ENCODE results near the gene ARF4. TPM values are rescaled to one million over a fixed set of nuclear protein-coding genes. Genes with fewer than 3 reads are reported as not detected.
A peak's percentile ranks its signal among the peaks of the same experiment; 100 is the strongest.

Gene ARF4
- polyA plus RNA-seq, 1 donor (not counting 4 experiments of a cell fraction or from before 2014, with no cell fraction given): 344 TPM

DNA sequence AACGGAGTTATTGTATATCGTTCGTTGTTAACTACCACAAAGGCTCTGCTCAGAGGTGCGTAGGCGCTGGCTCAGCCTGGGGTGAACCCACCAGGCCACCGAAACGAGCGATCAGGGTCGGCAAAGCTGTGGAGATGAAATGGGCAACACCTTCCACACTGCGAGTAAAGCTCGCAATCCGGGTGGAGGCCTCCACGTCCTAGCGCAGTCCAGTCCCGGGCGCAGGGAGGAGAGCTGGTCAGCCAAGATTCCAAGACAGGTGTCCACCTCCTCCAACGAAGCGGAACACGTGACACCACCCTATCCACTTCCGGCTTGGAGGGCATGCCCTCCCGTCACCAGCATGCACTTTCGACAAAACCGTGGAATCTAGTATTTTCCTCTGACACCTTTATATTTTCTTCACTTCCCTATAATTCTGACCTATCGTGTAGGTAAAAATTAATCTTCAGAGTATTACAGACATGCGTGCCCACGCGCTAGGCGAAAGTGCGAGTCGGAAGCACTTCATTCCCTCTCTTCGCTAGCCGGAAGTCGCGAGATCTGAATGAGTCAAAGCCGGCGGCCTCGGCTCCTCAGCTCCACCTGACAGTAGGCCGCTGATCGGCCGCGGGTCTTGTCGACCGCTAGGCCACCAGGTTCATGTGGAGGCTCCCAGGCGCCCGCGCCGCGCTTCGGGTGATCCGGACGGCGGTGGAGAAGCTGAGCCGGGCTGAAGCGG, 41.2 kb downstream of the ARF4 start, which contains the start of gene PDE12:
Gene PDE12, plus strand, starts transcription at position 537 of the 721 bp plus-strand sequence. Its CDS starts 106 bp downstream, at position 643.
- no peaks in the 10 kb centered on the region for H3K9me3 ChIP-seq (ENCODE audit: control insufficient read depth, low read depth, low read length)
- no peaks in the 10 kb centered on the region for H3K9me1 ChIP-seq (ENCODE audit: control insufficient read depth, extremely low read depth, insufficient read depth, low read length)
- H3K4me1 ChIP-seq (ENCODE audit: control insufficient read depth, extremely low read depth, insufficient read depth, low read length): peaks cover 5% of the 10 kb centered on the region
- DNase-seq (ENCODE audit: low read depth, low spot score) (peak; percentile 35), FAIRE-seq (peak; percentile 79)
- H4K20me1 ChIP-seq (ENCODE audit: control insufficient read depth, extremely low read depth, insufficient read depth, low read length): no peaks in the 10 kb centered on the region
- peaks cover 2 to 6% of the 10 kb centered on the region in 2 experiments for H3K36me3 ChIP-seq (ENCODE audit: control insufficient read depth in 2 of 2, extremely low read depth in 1 of 2, insufficient read depth in 2 of 2, low read length in 2 of 2)
- H3K4me2 ChIP-seq (ENCODE audit: control insufficient read depth, extremely low read depth, insufficient read depth, low read depth, low read length): peak within 1 kb of the TSS; percentile 71
- peak within 1 kb of the TSS; percentile 99 for H2AFZ ChIP-seq (ENCODE audit: control insufficient read depth, low read length)
- H3K9ac ChIP-seq (ENCODE audit: control insufficient read depth, extremely low read depth, insufficient read depth, low read length): peak within 1 kb of the TSS; percentile 92
- no peak for TF ChIP-seq EZH2 (IDR thresholded peaks at IDR 0.05; ENCODE audit: low read length)
- TF ChIP-seq, protein P1, sequence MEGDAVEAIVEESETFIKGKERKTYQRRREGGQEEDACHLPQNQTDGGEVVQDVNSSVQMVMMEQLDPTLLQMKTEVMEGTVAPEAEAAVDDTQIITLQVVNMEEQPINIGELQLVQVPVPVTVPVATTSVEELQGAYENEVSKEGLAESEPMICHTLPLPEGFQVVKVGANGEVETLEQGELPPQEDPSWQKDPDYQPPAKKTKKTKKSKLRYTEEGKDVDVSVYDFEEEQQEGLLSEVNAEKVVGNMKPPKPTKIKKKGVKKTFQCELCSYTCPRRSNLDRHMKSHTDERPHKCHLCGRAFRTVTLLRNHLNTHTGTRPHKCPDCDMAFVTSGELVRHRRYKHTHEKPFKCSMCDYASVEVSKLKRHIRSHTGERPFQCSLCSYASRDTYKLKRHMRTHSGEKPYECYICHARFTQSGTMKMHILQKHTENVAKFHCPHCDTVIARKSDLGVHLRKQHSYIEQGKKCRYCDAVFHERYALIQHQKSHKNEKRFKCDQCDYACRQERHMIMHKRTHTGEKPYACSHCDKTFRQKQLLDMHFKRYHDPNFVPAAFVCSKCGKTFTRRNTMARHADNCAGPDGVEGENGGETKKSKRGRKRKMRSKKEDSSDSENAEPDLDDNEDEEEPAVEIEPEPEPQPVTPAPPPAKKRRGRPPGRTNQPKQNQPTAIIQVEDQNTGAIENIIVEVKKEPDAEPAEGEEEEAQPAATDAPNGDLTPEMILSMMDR (optimal IDR thresholded peaks at IDR 0.05 in 1 of 3, IDR thresholded peaks at IDR 0.05 in 1 of 3, conservative IDR thresholded peaks at IDR 0.05 in 1 of 3; ENCODE audit: extremely low read depth in 1 of 3, insufficient read depth in 2 of 3, low read length in 3 of 3): no peak
- peak within 1 kb of the TSS; percentile 99 for H3K27ac ChIP-seq (ENCODE audit: control insufficient read depth, insufficient read depth, low read length)
- dilution Hi-C loops (cut with MboI; ENCODE audit: extremely low pct_ligation_motif_present, low sequenced_read_pairs): no loop called here
- H3K79me2 ChIP-seq (ENCODE audit: control insufficient read depth, insufficient read depth, low read length): peaks cover 42% of the 10 kb centered on the region
- no peaks in the 10 kb centered on the region for H3K27me3 ChIP-seq (ENCODE audit: control insufficient read depth, extremely low read depth, insufficient read depth, low read length)
- H3K4me3 ChIP-seq (ENCODE audit: control insufficient read depth in 2 of 3, extremely low read depth in 1 of 3, insufficient read depth in 2 of 3, low read depth in 1 of 3, low read length in 3 of 3): peak within 1 kb of the TSS; percentile 75 to 79 (median 75)

DNA sequence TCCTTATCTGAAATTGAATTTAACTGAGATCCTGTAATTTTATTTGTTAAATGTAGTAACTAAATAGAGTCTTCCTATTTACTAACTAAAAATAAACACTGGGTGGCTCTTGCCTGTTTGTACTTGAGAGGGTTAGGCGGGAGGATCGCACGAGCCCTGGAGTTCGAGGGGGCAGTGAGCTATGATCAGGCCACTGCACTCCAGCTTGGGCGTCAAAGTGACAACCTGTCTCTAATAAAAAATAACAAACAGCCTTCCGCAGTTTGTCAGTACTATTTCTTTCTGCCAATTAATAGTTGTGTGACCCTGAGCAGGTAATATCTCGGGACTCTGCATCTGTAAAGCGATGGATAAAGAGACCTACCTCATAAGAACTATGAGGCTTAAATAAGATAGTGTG, 41.8 kb downstream of the ARF4 start:
- Histone ChIP-seq H3K27ac (ENCODE audit: control insufficient read depth, insufficient read depth, low read length) (peak overlapping the region; percentile 99), H3K79me2 (ENCODE audit: control insufficient read depth, insufficient read depth, low read length) (peaks cover 38% of the 10 kb centered on the region), H3K4me1 (ENCODE audit: control insufficient read depth, extremely low read depth, insufficient read depth, low read length) (peaks cover 5% of the 10 kb centered on the region), H2AFZ (ENCODE audit: control insufficient read depth, low read length) (peak overlapping the region; percentile 99), H3K9me1 (ENCODE audit: control insufficient read depth, extremely low read depth, insufficient read depth, low read length) (no peaks in the 10 kb centered on the region), H3K27me3 (ENCODE audit: control insufficient read depth, extremely low read depth, insufficient read depth, low read length) (no peaks in the 10 kb centered on the region), H3K9me3 (ENCODE audit: control insufficient read depth, low read depth, low read length) (no peaks in the 10 kb centered on the region), H4K20me1 (ENCODE audit: control insufficient read depth, extremely low read depth, insufficient read depth, low read length) (no peaks in the 10 kb centered on the region), H3K9ac (ENCODE audit: control insufficient read depth, extremely low read depth, insufficient read depth, low read length) (peak overlapping the region; percentile 92), H3K36me3 (ENCODE audit: control insufficient read depth in 2 of 2, extremely low read depth in 1 of 2, insufficient read depth in 2 of 2, low read length in 2 of 2) (peaks cover 2 to 4% of the 10 kb centered on the region in 2 experiments), H3K4me3 (ENCODE audit: control insufficient read depth in 2 of 3, extremely low read depth in 1 of 3, insufficient read depth in 2 of 3, low read depth in 1 of 3, low read length in 3 of 3) (peak overlapping the region; percentile 75 to 79 (median 75)), H3K4me2 (ENCODE audit: control insufficient read depth, extremely low read depth, insufficient read depth, low read depth, low read length) (peak overlapping the region; percentile 71)
- dilution Hi-C loops (cut with MboI; ENCODE audit: extremely low pct_ligation_motif_present, low sequenced_read_pairs): no loop called here
- TF ChIP-seq EZH2 (IDR thresholded peaks at IDR 0.05; ENCODE audit: low read length): no peak
- TF ChIP-seq, protein P1 (optimal IDR thresholded peaks at IDR 0.05 in 1 of 3, IDR thresholded peaks at IDR 0.05 in 1 of 3, conservative IDR thresholded peaks at IDR 0.05 in 1 of 3; ENCODE audit: extremely low read depth in 1 of 3, insufficient read depth in 2 of 3, low read length in 3 of 3): no peak
- FAIRE-seq (no peak), DNase-seq (ENCODE audit: low read depth, low spot score) (no peak)

Data from keratinocyte (primary cell).